Endothelial cell of umbilical vein (primary cell): ENCODE measurements around the gene RAB4A. TPM values are rescaled to one million over a fixed set of nuclear protein-coding genes. Genes with fewer than 3 reads are reported as not detected.

Experiments used
- BruUV-seq: library from RNA; stranded (reverse); fragments of 400-500 nt; replicated peaks from 2 replicates; lab custom pipeline; 2021; lab: Mats Ljungman, UMichigan
- CTCF ChIA-PET: fragments of 300-600, 350-600 bp; sonication (Branson Sonifier 250); formaldehyde crosslinking; loops from one replicate; lab custom pipeline; 2021; ENCODE audit warnings: antibody characterized with exemption, inconsistent platforms; lab: Charles Lee
- POLR2A ChIA-PET: fragments of 300-600, 350-600 bp; sonication (Branson Sonifier 250); formaldehyde crosslinking; loops from one replicate; lab custom pipeline; 2021; ENCODE audit warnings: antibody characterized with exemption, inconsistent platforms; lab: Charles Lee
- DNase-seq: peaks from one replicate; pipeline ENCODE4 v3.0.0-alpha.2; 2011; ENCODE audit warnings: low read depth, low spot score
- FAIRE-seq: peaks from 2 replicates; lab custom pipeline; 2011; peaks lifted over from hg19 to GRCh38; lab: Jason Lieb, UNC
- H2AFZ ChIP-seq: 2 replicates; pipeline ENCODE4 v1.6.0; 2012; ENCODE audit warnings: low read depth, low read length, control low read depth, inconsistent platforms
- H3K27ac ChIP-seq: 2 replicates; pipeline ENCODE4 v1.5.1; 2011; ENCODE audit warnings: low read depth, mild to moderate bottlenecking, control low read depth, low read length, moderate library complexity; ENCODE audit not compliant: insufficient read depth
- H3K27me3 ChIP-seq, 2 experiments: 2 replicates each; pipeline versions ENCODE4 v1.6.0 to v1.6.1; 2011; ENCODE audit warnings: low read length in 2 of 2, mixed read lengths in 1 of 2; ENCODE audit not compliant: control insufficient read depth in 2 of 2, insufficient read depth in 2 of 2
- H3K36me3 ChIP-seq, 2 experiments: 2 replicates in 1 of 2; 3 replicates in 1 of 2; pipeline ENCODE4 v1.5.1; 2011; ENCODE audit warnings: low read length in 2 of 2, mild to moderate bottlenecking in 1 of 2, moderate library complexity in 1 of 2; ENCODE audit not compliant: control insufficient read depth in 2 of 2, insufficient read depth in 2 of 2; ENCODE audit errors: extremely low read depth in 1 of 2
- H3K4me1 ChIP-seq: 3 replicates; pipeline ENCODE4 v1.5.1; 2011; ENCODE audit warnings: mild to moderate bottlenecking, low read length; ENCODE audit not compliant: control insufficient read depth, insufficient read depth; ENCODE audit errors: extremely low read depth
- H3K4me2 ChIP-seq: 2 replicates; pipeline ENCODE4 v1.6.1; 2011; ENCODE audit warnings: low read length, control low read depth, mixed read lengths; ENCODE audit not compliant: insufficient read depth
- H3K4me3 ChIP-seq, 3 experiments: fragments of 200-600 bp in 1 of 3; sonication (generic), shearing (Covaris generic) in 1 of 3; replicated peaks in 1 of 3; 2 replicates each; pipeline ENCODE4 v1.5.1; 2011 to 2016; ENCODE audit warnings: control low read depth in 3 of 3, low read length in 3 of 3, mild to moderate bottlenecking in 2 of 3, inconsistent platforms in 1 of 3, low read depth in 1 of 3, moderate library complexity in 1 of 3; ENCODE audit not compliant: insufficient read depth in 1 of 3
- H3K79me2 ChIP-seq: 2 replicates; pipeline ENCODE4 v1.6.0; 2012; ENCODE audit warnings: low read length, inconsistent platforms; ENCODE audit not compliant: control insufficient read depth, insufficient read depth
- H3K9ac ChIP-seq: replicated peaks from 2 replicates; pipeline ENCODE3; 2011; ENCODE audit warnings: low read length, control low read depth; ENCODE audit not compliant: insufficient read depth; ENCODE audit errors: extremely low read depth
- H3K9me1 ChIP-seq: replicated peaks from 3 replicates; pipeline ENCODE4 v1.6.0; 2011; ENCODE audit warnings: mild to moderate bottlenecking, low read length; ENCODE audit not compliant: control insufficient read depth, insufficient read depth; ENCODE audit errors: extremely low read depth
- H3K9me3 ChIP-seq: replicated peaks from 2 replicates; pipeline ENCODE4 v1.5.1; 2012; ENCODE audit warnings: low read length, inconsistent platforms; ENCODE audit not compliant: control insufficient read depth, insufficient read depth
- H4K20me1 ChIP-seq: replicated peaks from 2 replicates; pipeline ENCODE3; 2011; ENCODE audit warnings: mild to moderate bottlenecking, low read length; ENCODE audit not compliant: control insufficient read depth, insufficient read depth; ENCODE audit errors: extremely low read depth
- EZH2 ChIP-seq: IDR thresholded peaks from 2 replicates; pipeline ENCODE4 v1.6.1; 2012; ENCODE audit warnings: borderline replicate concordance, low read depth, mild to moderate bottlenecking, moderate library complexity, low read length, inconsistent platforms; ENCODE audit not compliant: severe bottlenecking
- FOS ChIP-seq: IDR thresholded peaks from 2 replicates; pipeline ENCODE4 v1.6.1; 2011; ENCODE audit warnings: mild to moderate bottlenecking, low read length, moderate library complexity, borderline replicate concordance; ENCODE audit not compliant: insufficient read depth
- GATA2 ChIP-seq: IDR thresholded peaks from 2 replicates; pipeline ENCODE4 v1.7.0; 2011; ENCODE audit warnings: low read depth, mild to moderate bottlenecking, moderate library complexity, mixed read lengths, low read length; ENCODE audit not compliant: insufficient read length, insufficient read depth
- JUN ChIP-seq: IDR thresholded peaks from 2 replicates; pipeline ENCODE4 v1.6.1; 2011; ENCODE audit warnings: borderline replicate concordance, low read depth; ENCODE audit not compliant: insufficient read length, insufficient read depth
- MYC ChIP-seq: IDR thresholded peaks from one replicate; pipeline ENCODE4 v1.6.1; 2011; ENCODE audit warnings: mild to moderate bottlenecking, low read depth, low read length
- POLR2A ChIP-seq: IDR thresholded peaks from 2 replicates; pipeline ENCODE4 v1.6.1; 2012; ENCODE audit warnings: low read depth, mild to moderate bottlenecking, control low read depth, low read length
- POLR2AphosphoS5 ChIP-seq: IDR thresholded peaks from 2 replicates; pipeline ENCODE4 v1.6.1; 2012; ENCODE audit warnings: low read depth, mild to moderate bottlenecking, control low read depth, low read length, moderate library complexity; ENCODE audit not compliant: insufficient read depth
- dilution Hi-C: fragments of 300-500 bp; cut with MboI; formaldehyde crosslinking; loops from one replicate; pipeline ENCODE4 v1.15.0; 2019; ENCODE audit warnings: low sequenced_read_pairs; ENCODE audit not compliant: extremely low pct_ligation_motif_present
- intact Hi-C: fragments of 100-400 bp; cut with micrococcal nuclease; formaldehyde crosslinking; loops from one replicate; pipeline ENCODE4 v1.10.0; 2022
- polyA plus RNA-seq, 4 experiments: library from polyadenylated mRNA; depleted of rRNA in 3 of 4; stranded (reverse) in 3 of 4; unstranded in 1 of 4; fragments of >200 nt; gene quantifications; 2 replicates each; pipeline versions ENCODE4 v1.2.1 to v1.2.3, GENCODE V29; 2011 to 2012; ENCODE audit warnings: missing spikeins in 1 of 4
- total RNA-seq: library from RNA; stranded (reverse); gene quantifications from 2 replicates; pipeline ENCODE4 v1.2.3, GENCODE V29; 2021
- TF ChIP-seq, protein P1 (sequence below), 2 donors: IDR thresholded peaks; 1 replicate in 1 of 2; 2 replicates in 1 of 2; pipeline ENCODE4 v1.5.1; 2011; ENCODE audit warnings: low read length in 2 of 2, mild to moderate bottlenecking in 2 of 2, moderate library complexity in 2 of 2, control low read depth in 1 of 2, inconsistent platforms in 1 of 2, low read depth in 1 of 2; ENCODE audit not compliant: insufficient read depth in 1 of 2; ENCODE audit errors: extremely low read depth in 1 of 2
- TF ChIP-seq, protein P2 (sequence below): IDR thresholded peaks from 2 replicates; pipeline ENCODE4 v1.6.1; 2011; ENCODE audit not compliant: insufficient read depth, insufficient read length

The RAB4A gene
- total and polyA plus RNA-seq, 2 donors (not counting 3 experiments of a cell fraction or from before 2014, with no cell fraction given) = 14.8 to 52.9 TPM

DNA sequence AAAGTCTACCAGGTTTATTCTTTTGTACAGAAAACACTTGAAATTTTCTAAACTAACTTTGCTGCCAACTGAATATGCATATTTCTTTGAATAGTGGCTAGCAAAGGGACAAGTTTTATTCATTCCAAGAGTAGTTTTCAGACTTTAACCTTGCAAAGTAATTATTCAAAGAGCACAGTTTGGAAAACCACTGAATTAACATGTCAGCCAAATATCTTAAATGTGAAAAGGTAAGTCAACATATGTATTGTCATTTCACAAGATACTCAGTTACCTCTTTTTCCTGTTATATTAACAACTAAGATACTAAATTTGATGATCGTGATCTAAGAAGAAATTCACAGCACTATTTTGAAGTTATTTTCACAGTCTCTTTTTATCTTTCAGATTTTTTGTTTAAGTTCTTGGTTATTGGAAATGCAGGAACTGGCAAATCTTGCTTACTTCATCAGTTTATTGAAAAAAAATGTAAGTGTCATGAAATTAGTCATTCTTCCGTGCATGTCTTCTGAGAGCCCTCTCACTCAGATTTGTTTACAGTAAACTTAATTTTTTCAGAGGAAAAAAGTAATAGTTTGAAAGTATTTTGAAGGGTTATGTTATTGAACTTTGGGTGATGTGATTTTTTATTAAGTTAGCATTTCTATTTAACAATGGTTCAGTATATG lies 15.3 kb downstream of the RAB4A start:
- Histone ChIP-seq H4K20me1 (no peaks in the 10 kb centered on the region), H2AFZ (no peak overlapping the region), H3K4me1 (peaks cover 1% of the 10 kb centered on the region), H3K9me1 (no peaks in the 10 kb centered on the region), H3K9ac (no peak overlapping the region), H3K36me3 (no peaks in the 10 kb centered on the region), H3K27ac (no peak overlapping the region), H3K9me3 (no peaks in the 10 kb centered on the region), H3K4me3 (no peak overlapping the region), H3K4me2 (no peak overlapping the region), H3K27me3 (no peaks in the 10 kb centered on the region), H3K79me2 (peaks cover 46% of the 10 kb centered on the region)
- peak; percentile 60 for FAIRE-seq
- no TSS peak for BruUV-seq
- TF ChIP-seq, protein P1, sequence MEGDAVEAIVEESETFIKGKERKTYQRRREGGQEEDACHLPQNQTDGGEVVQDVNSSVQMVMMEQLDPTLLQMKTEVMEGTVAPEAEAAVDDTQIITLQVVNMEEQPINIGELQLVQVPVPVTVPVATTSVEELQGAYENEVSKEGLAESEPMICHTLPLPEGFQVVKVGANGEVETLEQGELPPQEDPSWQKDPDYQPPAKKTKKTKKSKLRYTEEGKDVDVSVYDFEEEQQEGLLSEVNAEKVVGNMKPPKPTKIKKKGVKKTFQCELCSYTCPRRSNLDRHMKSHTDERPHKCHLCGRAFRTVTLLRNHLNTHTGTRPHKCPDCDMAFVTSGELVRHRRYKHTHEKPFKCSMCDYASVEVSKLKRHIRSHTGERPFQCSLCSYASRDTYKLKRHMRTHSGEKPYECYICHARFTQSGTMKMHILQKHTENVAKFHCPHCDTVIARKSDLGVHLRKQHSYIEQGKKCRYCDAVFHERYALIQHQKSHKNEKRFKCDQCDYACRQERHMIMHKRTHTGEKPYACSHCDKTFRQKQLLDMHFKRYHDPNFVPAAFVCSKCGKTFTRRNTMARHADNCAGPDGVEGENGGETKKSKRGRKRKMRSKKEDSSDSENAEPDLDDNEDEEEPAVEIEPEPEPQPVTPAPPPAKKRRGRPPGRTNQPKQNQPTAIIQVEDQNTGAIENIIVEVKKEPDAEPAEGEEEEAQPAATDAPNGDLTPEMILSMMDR (IDR thresholded peaks at IDR 0.05; ENCODE audit: extremely low read depth in 1 of 2, insufficient read depth in 1 of 2, low read depth in 1 of 2, low read length in 2 of 2) = no peak
- no peak for TF ChIP-seq GATA2
- TF ChIP-seq POLR2AphosphoS5 = no peak
- TF ChIP-seq, protein P2, sequence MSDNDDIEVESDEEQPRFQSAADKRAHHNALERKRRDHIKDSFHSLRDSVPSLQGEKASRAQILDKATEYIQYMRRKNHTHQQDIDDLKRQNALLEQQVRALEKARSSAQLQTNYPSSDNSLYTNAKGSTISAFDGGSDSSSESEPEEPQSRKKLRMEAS = no peak
- no peak for TF ChIP-seq POLR2A
- no peak for TF ChIP-seq FOS
- TF ChIP-seq MYC = no peak
- no peak for TF ChIP-seq EZH2
- TF ChIP-seq JUN = no peak
- no peak for DNase-seq
- ChIA-PET CTCF (no interaction called here), POLR2A (no interaction called here)
- dilution Hi-C loops (no loop called here), intact Hi-C loops (no loop called here)
